ENCODE data around the gene POTEM.
"Not testable (repeated sequence)": the region's sequence is repeated elsewhere in the genome, so short reads cannot be mapped to it uniquely, and the experiment has no call there.

- not testable (repeated sequence) for TF ChIP-seq YY1 (IDR thresholded peaks at IDR 0.05; ENCODE audit: insufficient read depth, insufficient read length); ZNF274 (IDR thresholded peaks at IDR 0.05; ENCODE audit: low read depth, low read length); SUZ12 (IDR thresholded peaks at IDR 0.05; ENCODE audit: extremely low read depth, insufficient read depth, insufficient read length)
Measured at GRCh38 chr14:18918345-18918744, 48.9 kb upstream of the POTEM start.

All from NT2/D1 (cell line).